ENCODE measurements around the gene IL4.

IL4 gene

DNA sequence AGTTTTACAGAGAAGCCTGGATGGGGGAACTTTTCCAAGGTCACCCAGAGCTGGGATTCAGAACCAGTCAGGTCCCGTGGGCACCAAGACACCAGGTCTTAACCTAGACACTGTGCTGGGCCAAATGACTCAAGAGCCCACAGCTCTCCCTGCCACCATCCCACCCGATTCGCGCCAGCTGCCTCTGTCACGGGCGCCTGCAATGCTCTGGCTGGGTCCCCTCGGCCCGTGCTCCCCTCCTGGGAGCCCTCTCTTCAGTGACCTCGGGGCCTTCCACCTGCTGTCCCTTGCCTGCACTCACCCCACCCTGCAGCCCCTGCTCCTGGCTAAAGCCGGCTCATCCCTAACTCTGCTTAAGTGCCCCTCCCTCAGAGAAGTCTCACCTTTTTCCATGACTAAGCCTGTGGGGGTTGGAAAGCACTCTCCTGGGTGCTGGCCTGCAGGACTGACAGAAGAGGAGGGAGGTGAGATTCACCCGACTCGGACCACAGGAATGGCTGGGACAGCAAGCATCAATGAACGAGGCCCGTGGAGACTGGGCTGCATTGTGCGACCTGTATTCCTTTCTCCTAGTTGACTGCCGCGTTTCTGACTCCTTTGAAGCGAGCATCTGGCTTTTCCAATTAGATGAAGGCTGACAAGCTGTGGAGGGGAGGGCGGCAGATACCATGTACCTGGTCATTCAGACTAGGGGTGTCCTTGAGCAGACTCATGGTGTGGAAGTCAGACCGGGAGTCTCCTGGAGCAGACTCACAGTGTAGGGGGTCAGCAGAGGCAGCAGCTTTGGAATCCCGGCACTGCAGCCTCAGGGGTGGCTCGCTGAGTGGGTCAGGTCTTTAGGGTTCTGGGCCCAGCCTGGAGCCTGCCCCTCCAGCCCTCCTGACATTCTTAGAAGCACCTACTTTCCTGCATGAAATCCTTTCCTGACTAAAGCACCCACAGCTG, 5.8 kb upstream of the IL4 start (continued):
- no peak for TF ChIP-seq BACH2 (CRISPR knock-in tag; IDR thresholded peaks at IDR 0.05; ENCODE audit: borderline replicate concordance)
- TF ChIP-seq, protein P1, sequence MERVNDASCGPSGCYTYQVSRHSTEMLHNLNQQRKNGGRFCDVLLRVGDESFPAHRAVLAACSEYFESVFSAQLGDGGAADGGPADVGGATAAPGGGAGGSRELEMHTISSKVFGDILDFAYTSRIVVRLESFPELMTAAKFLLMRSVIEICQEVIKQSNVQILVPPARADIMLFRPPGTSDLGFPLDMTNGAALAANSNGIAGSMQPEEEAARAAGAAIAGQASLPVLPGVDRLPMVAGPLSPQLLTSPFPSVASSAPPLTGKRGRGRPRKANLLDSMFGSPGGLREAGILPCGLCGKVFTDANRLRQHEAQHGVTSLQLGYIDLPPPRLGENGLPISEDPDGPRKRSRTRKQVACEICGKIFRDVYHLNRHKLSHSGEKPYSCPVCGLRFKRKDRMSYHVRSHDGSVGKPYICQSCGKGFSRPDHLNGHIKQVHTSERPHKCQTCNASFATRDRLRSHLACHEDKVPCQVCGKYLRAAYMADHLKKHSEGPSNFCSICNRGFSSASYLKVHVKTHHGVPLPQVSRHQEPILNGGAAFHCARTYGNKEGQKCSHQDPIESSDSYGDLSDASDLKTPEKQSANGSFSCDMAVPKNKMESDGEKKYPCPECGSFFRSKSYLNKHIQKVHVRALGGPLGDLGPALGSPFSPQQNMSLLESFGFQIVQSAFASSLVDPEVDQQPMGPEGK (CRISPR knock-in tag; IDR thresholded peaks at IDR 0.05; ENCODE audit: borderline replicate concordance) = no peak
- TF ChIP-seq ZC3H10 (CRISPR knock-in tag; IDR thresholded peaks at IDR 0.05) = no peak

- TF ChIP-seq POU6F1 (CRISPR knock-in tag; IDR thresholded peaks at IDR 0.05; ENCODE audit: borderline replicate concordance, low read depth) (no peak), ZNF8 (CRISPR knock-in tag; IDR thresholded peaks at IDR 0.05) (no peak), SNAI2 (CRISPR knock-in tag; IDR thresholded peaks at IDR 0.05) (no peak), PPARA (CRISPR knock-in tag; IDR thresholded peaks at IDR 0.05; ENCODE audit: borderline replicate concordance) (no peak), RARB (CRISPR knock-in tag; IDR thresholded peaks at IDR 0.05) (no peak), BACH2 (CRISPR knock-in tag; IDR thresholded peaks at IDR 0.05; ENCODE audit: borderline replicate concordance) (no peak), ISL1 (CRISPR knock-in tag; IDR thresholded peaks at IDR 0.05) (no peak), ZFP30 (CRISPR knock-in tag; IDR thresholded peaks at IDR 0.05) (no peak), ZFP3 (CRISPR knock-in tag; IDR thresholded peaks at IDR 0.05) (no peak), ZNF565 (CRISPR knock-in tag; conservative IDR thresholded peaks at IDR 0.05; ENCODE audit: low read depth) (no peak), ESRRG (CRISPR knock-in tag; IDR thresholded peaks at IDR 0.05) (no peak), TOX (CRISPR knock-in tag; IDR thresholded peaks at IDR 0.05; ENCODE audit: borderline replicate concordance) (no peak), OSR1 (CRISPR knock-in tag; IDR thresholded peaks at IDR 0.05) (no peak), ZNF70 (CRISPR knock-in tag; IDR thresholded peaks at IDR 0.05) (no peak), CSDC2 (CRISPR knock-in tag; IDR thresholded peaks at IDR 0.05) (no peak)
- TF ChIP-seq, protein P2, sequence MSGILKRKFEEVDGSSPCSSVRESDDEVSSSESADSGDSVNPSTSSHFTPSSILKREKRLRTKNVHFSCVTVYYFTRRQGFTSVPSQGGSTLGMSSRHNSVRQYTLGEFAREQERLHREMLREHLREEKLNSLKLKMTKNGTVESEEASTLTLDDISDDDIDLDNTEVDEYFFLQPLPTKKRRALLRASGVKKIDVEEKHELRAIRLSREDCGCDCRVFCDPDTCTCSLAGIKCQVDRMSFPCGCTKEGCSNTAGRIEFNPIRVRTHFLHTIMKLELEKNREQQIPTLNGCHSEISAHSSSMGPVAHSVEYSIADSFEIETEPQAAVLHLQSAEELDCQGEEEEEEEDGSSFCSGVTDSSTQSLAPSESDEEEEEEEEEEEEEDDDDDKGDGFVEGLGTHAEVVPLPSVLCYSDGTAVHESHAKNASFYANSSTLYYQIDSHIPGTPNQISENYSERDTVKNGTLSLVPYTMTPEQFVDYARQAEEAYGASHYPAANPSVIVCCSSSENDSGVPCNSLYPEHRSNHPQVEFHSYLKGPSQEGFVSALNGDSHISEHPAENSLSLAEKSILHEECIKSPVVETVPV (CRISPR knock-in tag; IDR thresholded peaks at IDR 0.05) = no peak
- TF ChIP-seq, protein P1 (CRISPR knock-in tag; IDR thresholded peaks at IDR 0.05; ENCODE audit: borderline replicate concordance) = no peak
- TF ChIP-seq, protein P3, sequence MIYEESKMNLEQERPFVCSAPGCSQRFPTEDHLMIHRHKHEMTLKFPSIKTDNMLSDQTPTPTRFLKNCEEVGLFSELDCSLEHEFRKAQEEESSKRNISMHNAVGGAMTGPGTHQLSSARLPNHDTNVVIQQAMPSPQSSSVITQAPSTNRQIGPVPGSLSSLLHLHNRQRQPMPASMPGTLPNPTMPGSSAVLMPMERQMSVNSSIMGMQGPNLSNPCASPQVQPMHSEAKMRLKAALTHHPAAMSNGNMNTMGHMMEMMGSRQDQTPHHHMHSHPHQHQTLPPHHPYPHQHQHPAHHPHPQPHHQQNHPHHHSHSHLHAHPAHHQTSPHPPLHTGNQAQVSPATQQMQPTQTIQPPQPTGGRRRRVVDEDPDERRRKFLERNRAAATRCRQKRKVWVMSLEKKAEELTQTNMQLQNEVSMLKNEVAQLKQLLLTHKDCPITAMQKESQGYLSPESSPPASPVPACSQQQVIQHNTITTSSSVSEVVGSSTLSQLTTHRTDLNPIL (CRISPR knock-in tag; IDR thresholded peaks at IDR 0.05; ENCODE audit: low read depth) = no peak
- ATAC-seq = no peak
Measured at GRCh38 chr5:132668706-132669454, 4.9 kb upstream of the IL4 start.

GRCh38 chr5:132669455-132669820, 4.4 kb upstream of the IL4 start:
- ATAC-seq = no peak

More at GRCh38 chr5:132669455-132669820, 4.4 kb upstream of the IL4 start:
- no peak for TF ChIP-seq ZC3H10 (CRISPR knock-in tag; IDR thresholded peaks at IDR 0.05)
- TF ChIP-seq, protein P3 (CRISPR knock-in tag; IDR thresholded peaks at IDR 0.05; ENCODE audit: low read depth) = no peak
- TF ChIP-seq CSDC2 (CRISPR knock-in tag; IDR thresholded peaks at IDR 0.05) = no peak
- TF ChIP-seq ESRRG (CRISPR knock-in tag; IDR thresholded peaks at IDR 0.05) = no peak
- TF ChIP-seq ZNF70 (CRISPR knock-in tag; IDR thresholded peaks at IDR 0.05) = no peak
- TF ChIP-seq OSR1 (CRISPR knock-in tag; IDR thresholded peaks at IDR 0.05) = no peak
- TF ChIP-seq ARNTL (CRISPR knock-in tag; IDR thresholded peaks at IDR 0.05; ENCODE audit: borderline replicate concordance, low read depth) = no peak
- TF ChIP-seq GLIS3 (CRISPR knock-in tag; IDR thresholded peaks at IDR 0.05) = no peak
- TF ChIP-seq, protein P2 (CRISPR knock-in tag; IDR thresholded peaks at IDR 0.05) = no peak
